HG03097 (cell line): ENCODE measurements around the gene ZNF277.

Source experiments
- ATAC-seq: cut with Tn5 transposase; IDR thresholded peaks from one replicate; pipeline ENCODE4 v1.9.1; 2021; ENCODE audit not compliant: unreplicated experiment, low FRiP score

The ZNF277 gene

GRCh38 chr7:112336936-112337576 is 130.6 kb downstream of the ZNF277 start:
- ATAC-seq: no peak

GRCh38 chr7:112337892-112338291 is 131.4 kb downstream of the ZNF277 start:
- ATAC-seq: no peak

GRCh38 chr7:112338786-112339185 is 132.3 kb downstream of the ZNF277 start:
- ATAC-seq: no peak

- ATAC-seq: no peak
These were observed 135.0 kb downstream of the ZNF277 start for GRCh38 chr7:112341464-112341863.

GRCh38 chr7:112346381-112347060 is 140.0 kb downstream of the ZNF277 start:
- ATAC-seq: no peak

- no peak for ATAC-seq
These were observed 140.6 kb downstream of the ZNF277 start for GRCh38 chr7:112347088-112347487.

GRCh38 chr7:112350585-112350984 is 144.1 kb downstream of the ZNF277 start:
- no peak for ATAC-seq

GRCh38 chr7:112356596-112356995 is 150.1 kb downstream of the ZNF277 start:
- no peak for ATAC-seq

- ATAC-seq: no peak
These were observed 150.6 kb downstream of the ZNF277 start for GRCh38 chr7:112357136-112357535.

GRCh38 chr7:112358513-112358912 is 152.0 kb downstream of the ZNF277 start:
- no peak for ATAC-seq

GRCh38 chr7:112359086-112359485 is 152.6 kb downstream of the ZNF277 start:
- ATAC-seq: no peak

GRCh38 chr7:112360681-112361080 is 154.2 kb downstream of the ZNF277 start:
- no peak for ATAC-seq

- ATAC-seq: no peak
These were observed 154.7 kb downstream of the ZNF277 start for GRCh38 chr7:112361154-112361553.

GRCh38 chr7:112362053-112362650 is 155.7 kb downstream of the ZNF277 start:
- no peak for ATAC-seq

- ATAC-seq: no peak
These were observed 156.2 kb downstream of the ZNF277 start for GRCh38 chr7:112362731-112363131.

GRCh38 chr7:112364388-112364787 is 157.9 kb downstream of the ZNF277 start:
- ATAC-seq: no peak

GRCh38 chr7:112365551-112365950 is 159.1 kb downstream of the ZNF277 start:
- no peak for ATAC-seq

GRCh38 chr7:112366886-112367285 is 160.4 kb downstream of the ZNF277 start:
- no peak for ATAC-seq

GRCh38 chr7:112370436-112370835 is 163.9 kb downstream of the ZNF277 start:
- no peak for ATAC-seq

GRCh38 chr7:112371701-112372100 is 165.2 kb downstream of the ZNF277 start:
- ATAC-seq: no peak

GRCh38 chr7:112372101-112372500 is 165.6 kb downstream of the ZNF277 start:
- no peak for ATAC-seq

- no peak for ATAC-seq
These were observed 171.1 kb downstream of the ZNF277 start for GRCh38 chr7:112377593-112377992.
